Fibroblast of lung (primary cell): Measurements from ENCODE around the gene NLRC3. TPM values are rescaled to one million over a fixed set of nuclear protein-coding genes. Genes with fewer than 3 reads are reported as not detected.
"Not testable (repeated sequence)": the region's sequence is repeated elsewhere in the genome, so short reads cannot be mapped to it uniquely, and the experiment has no call there.

ENCODE experiments used
- DNase-seq, 2 donors: peaks; one replicate each; pipeline versions ENCODE4 v3.0.0 to v3.0.0-alpha.2; 2010; ENCODE audit warnings: low read depth in 2 of 2
- H2AFZ ChIP-seq: 2 replicates; pipeline ENCODE4 v1.5.1; 2012; ENCODE audit warnings: low read length, control low read depth, inconsistent platforms
- H3K27ac ChIP-seq: 2 replicates; pipeline ENCODE4 v1.5.1; 2011; ENCODE audit warnings: low read length, control low read depth; ENCODE audit not compliant: insufficient read depth
- H3K27me3 ChIP-seq: 2 replicates; pipeline ENCODE4 v1.5.1; 2011; ENCODE audit warnings: mild to moderate bottlenecking, low read length; ENCODE audit not compliant: control insufficient read depth, insufficient read depth
- H3K36me3 ChIP-seq: 2 replicates; pipeline ENCODE4 v1.5.1; 2011; ENCODE audit warnings: low read length; ENCODE audit not compliant: control insufficient read depth, insufficient read depth
- H3K4me1 ChIP-seq: 2 replicates; pipeline ENCODE4 v1.5.1; 2011; ENCODE audit warnings: low read length; ENCODE audit not compliant: control insufficient read depth, insufficient read depth; ENCODE audit errors: extremely low read depth
- H3K4me2 ChIP-seq: 2 replicates; pipeline ENCODE4 v1.5.1; 2011; ENCODE audit warnings: low read length, control low read depth; ENCODE audit not compliant: insufficient read depth; ENCODE audit errors: extremely low read depth
- H3K4me3 ChIP-seq, 4 experiments: fragments of 200-600 bp in 1 of 4; sonication (generic) in 1 of 4; replicated peaks in 1 of 4; 2 replicates each; pipeline ENCODE4 v1.5.1; 2011 to 2016; ENCODE audit warnings: low read length in 4 of 4, low read depth in 3 of 4, mild to moderate bottlenecking in 3 of 4, control low read depth in 2 of 4, inconsistent platforms in 1 of 4, mixed read lengths in 1 of 4; ENCODE audit not compliant: insufficient read depth in 1 of 4; ENCODE audit errors: control extremely low read depth in 1 of 4
- H3K79me2 ChIP-seq: 2 replicates; pipeline ENCODE4 v1.5.1; 2012; ENCODE audit warnings: mild to moderate bottlenecking, low read length, inconsistent platforms; ENCODE audit not compliant: control insufficient read depth, insufficient read depth
- H3K9ac ChIP-seq: 2 replicates; pipeline ENCODE4 v1.5.1; 2011; ENCODE audit warnings: mild to moderate bottlenecking, low read length, control low read depth; ENCODE audit not compliant: insufficient read depth
- H3K9me3 ChIP-seq: 2 replicates; pipeline ENCODE4 v1.5.1; 2012; ENCODE audit warnings: low read depth, low read length; ENCODE audit not compliant: control insufficient read depth, insufficient read depth
- H4K20me1 ChIP-seq: 2 replicates; pipeline ENCODE4 v1.5.1; 2011; ENCODE audit warnings: low read length; ENCODE audit not compliant: control insufficient read depth, insufficient read depth; ENCODE audit errors: extremely low read depth
- CTCF ChIP-seq, 2 donors: IDR thresholded peaks in 1 of 2; conservative IDR thresholded peaks in 1 of 2; 1 replicate in 1 of 2; 2 replicates in 1 of 2; pipeline ENCODE4 v1.5.1; 2011 to 2012; ENCODE audit warnings: low read length in 2 of 2, control low read depth in 1 of 2, inconsistent platforms in 1 of 2, low read depth in 1 of 2, mild to moderate bottlenecking in 1 of 2
- EZH2 ChIP-seq: IDR thresholded peaks from 2 replicates; pipeline ENCODE4 v1.5.1; 2012; ENCODE audit warnings: low read length, control low read depth, mild to moderate bottlenecking; ENCODE audit errors: missing control alignments
- polyA plus RNA-seq, 2 donors: library from polyadenylated mRNA; depleted of rRNA in 1 of 2; stranded (reverse) in 1 of 2; unstranded in 1 of 2; fragments of >200 nt; gene quantifications; 2 replicates each; pipeline ENCODE4 v1.2.1, GENCODE V29; 2011 to 2012; ENCODE audit warnings: missing spikeins in 1 of 2
- total RNA-seq: library from RNA; depleted of rRNA; stranded (reverse); fragments of >200 nt; gene quantifications from 2 replicates; pipeline ENCODE4 v1.2.1, GENCODE V29; 2014

The NLRC3 gene
- total and polyA plus RNA-seq, 2 donors (not counting 1 experiment from before 2014, with no cell fraction given), result 0.17 TPM; not detected in 1

DNA sequence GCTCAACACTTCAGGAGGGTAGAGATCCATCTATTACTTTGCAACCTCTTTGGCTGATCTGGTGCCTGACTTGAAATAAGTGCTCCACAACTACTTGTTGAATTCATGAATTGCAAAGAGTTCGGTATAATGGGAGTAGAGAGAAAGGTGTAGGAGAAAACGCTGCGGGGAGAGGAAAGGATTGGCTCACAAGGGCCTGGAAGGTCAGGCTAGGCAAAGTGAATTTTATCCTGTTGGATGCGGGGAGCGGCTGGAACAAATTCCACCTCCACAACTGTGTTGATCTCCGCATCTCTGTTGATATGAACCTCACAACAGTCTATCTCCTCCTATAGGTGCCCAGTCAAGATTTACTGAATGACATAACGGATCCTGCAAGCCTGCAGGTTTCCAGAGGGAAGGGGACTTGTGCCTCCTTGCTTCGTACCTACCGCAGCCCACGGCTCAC, 33.5 kb upstream of the NLRC3 start:
- Histone ChIP-seq H3K4me2 (peak overlapping the region; percentile 83), H3K9ac (peak overlapping the region; percentile 73), H3K27ac (peak overlapping the region; percentile 59), H2AFZ (peak overlapping the region; percentile 72), H3K4me3 (peak overlapping the region; percentile 70 to 87 (median 73)), H3K79me2 (peaks cover 32% of the 10 kb centered on the region), H4K20me1 (no peaks in the 10 kb centered on the region), H3K36me3 (no peaks in the 10 kb centered on the region), H3K27me3 (no peaks in the 10 kb centered on the region), H3K9me3 (no peaks in the 10 kb centered on the region), H3K4me1 (no peaks in the 10 kb centered on the region)
- TF ChIP-seq CTCF (conservative IDR thresholded peaks at IDR 0.05 in 1 of 2, IDR thresholded peaks at IDR 0.05 in 1 of 2; ENCODE audit: low read depth in 1 of 2, low read length in 2 of 2) (no peak), EZH2 (no peak)
- DNase-seq, result peak in 1 of 2 donors; percentile 17

DNA sequence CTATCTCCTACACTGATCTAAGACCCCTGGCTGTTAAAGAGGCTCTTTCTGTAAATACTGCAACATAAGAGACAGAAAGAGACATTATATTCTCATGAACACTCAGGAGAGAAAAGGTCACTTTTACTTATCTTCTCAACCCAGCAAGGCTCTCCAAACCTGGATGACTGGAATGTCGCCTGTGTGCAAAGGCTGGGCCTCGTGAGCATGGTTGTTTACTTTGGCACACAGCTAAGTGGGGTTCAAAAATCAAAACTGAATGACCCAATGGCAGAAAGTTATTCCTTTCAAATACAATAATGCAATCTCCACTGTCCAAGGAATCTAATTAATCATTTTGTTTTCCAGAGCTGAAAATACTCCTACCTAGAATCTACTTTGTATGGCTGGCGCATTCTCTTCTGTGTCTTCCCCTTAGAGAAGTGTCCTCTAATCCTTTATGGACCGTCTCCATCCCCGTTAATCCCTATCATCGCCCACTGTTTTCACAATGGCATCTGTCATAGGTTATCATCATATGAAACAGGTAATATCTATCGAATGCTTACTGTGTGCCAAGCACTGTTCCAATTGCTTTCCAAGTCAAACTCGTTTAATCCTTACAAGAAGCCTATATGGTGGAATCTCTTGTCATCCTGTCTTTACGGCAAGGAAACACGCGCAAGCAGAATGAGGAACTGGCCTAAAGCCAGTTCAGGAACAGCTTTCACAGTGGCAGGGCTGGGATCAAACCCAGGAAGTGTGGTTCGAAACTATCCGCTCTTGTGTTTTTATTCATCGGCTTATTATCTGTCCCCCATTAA, 32.9 kb upstream of the NLRC3 start:
- peaks cover 25% of the 10 kb centered on the region for H3K79me2 ChIP-seq
- no peaks in the 10 kb centered on the region for H3K9me3 ChIP-seq
- H3K9ac ChIP-seq, result no peak overlapping the region
- H3K27me3 ChIP-seq, result no peaks in the 10 kb centered on the region
- peak overlapping the region; percentile 83 for H3K4me2 ChIP-seq
- DNase-seq, result no peak
- H2AFZ ChIP-seq, result peak overlapping the region; percentile 72
- no peak overlapping the region for H3K27ac ChIP-seq
- H3K36me3 ChIP-seq, result no peaks in the 10 kb centered on the region
- H4K20me1 ChIP-seq, result no peaks in the 10 kb centered on the region
- TF ChIP-seq EZH2, result no peak
- TF ChIP-seq CTCF (conservative IDR thresholded peaks at IDR 0.05 in 1 of 2, IDR thresholded peaks at IDR 0.05 in 1 of 2; ENCODE audit: low read depth in 1 of 2, low read length in 2 of 2), result no peak
- H3K4me1 ChIP-seq, result no peaks in the 10 kb centered on the region
- H3K4me3 ChIP-seq, result peak overlapping the region; percentile 70 to 87 (median 73)

DNA sequence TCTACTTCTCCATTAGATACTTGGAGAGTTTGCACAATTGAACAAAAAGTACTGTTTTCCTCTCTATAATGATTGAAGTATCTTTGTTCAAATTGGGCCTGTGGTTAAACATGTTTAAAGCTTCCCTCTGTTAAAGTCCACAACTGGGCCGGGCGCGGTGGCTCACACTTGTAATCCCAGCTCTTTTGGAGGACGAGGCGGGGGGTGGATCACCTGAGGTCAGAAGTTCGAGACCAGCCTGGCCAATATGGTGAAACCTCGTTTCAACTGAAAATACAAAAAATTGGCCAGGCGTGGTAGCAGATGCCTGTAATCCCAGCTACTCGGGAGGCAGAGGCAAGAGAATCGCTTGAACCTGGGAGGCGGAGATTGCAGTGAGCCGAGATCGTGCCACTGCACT, 31.8 kb upstream of the NLRC3 start:
- H4K20me1 ChIP-seq, H2AFZ ChIP-seq, H3K9ac ChIP-seq, DNase-seq, H3K4me1 ChIP-seq, H3K9me3 ChIP-seq, H3K27me3 ChIP-seq, H3K36me3 ChIP-seq, H3K4me3 ChIP-seq, H3K27ac ChIP-seq, H3K4me2 ChIP-seq: not testable (repeated sequence)
- H3K79me2 ChIP-seq, result peaks cover 19% of the 10 kb centered on the region
